ENCODE data around the gene BACH2.
"Not testable (repeated sequence)": the region's sequence is repeated elsewhere in the genome, so short reads cannot be mapped to it uniquely, and the experiment has no call there.

Gene BACH2

GRCh38 chr6:90033746-90034271 is 262.8 kb downstream of the BACH2 start:
- no peaks in the 10 kb centered on the region for H3K9me3 ChIP-seq (ENCODE audit: insufficient read depth, low read depth, low read length)

GRCh38 chr6:90032489-90033212 is 264.0 kb downstream of the BACH2 start:
- H3K27me3 ChIP-seq (ENCODE audit: insufficient read depth, low read length); H3K9ac ChIP-seq (ENCODE audit: low read depth, low read length); H3K36me3 ChIP-seq (ENCODE audit: insufficient read depth, low read depth, low read length); H3K4me3 ChIP-seq (ENCODE audit: low read length); H3K9me3 ChIP-seq (ENCODE audit: insufficient read depth, low read depth, low read length); H3K27ac ChIP-seq (ENCODE audit: low read length); H3K4me1 ChIP-seq (ENCODE audit: insufficient read depth, low read length): not testable (repeated sequence)

More at GRCh38 chr6:90033746-90034271, 262.8 kb downstream of the BACH2 start:
- Histone ChIP-seq H3K36me3 (ENCODE audit: insufficient read depth, low read depth, low read length) (no peaks in the 10 kb centered on the region), H3K9ac (ENCODE audit: low read depth, low read length) (no peak overlapping the region), H3K4me3 (ENCODE audit: low read length) (no peak overlapping the region), H3K27me3 (ENCODE audit: insufficient read depth, low read length) (no peaks in the 10 kb centered on the region), H3K4me1 (ENCODE audit: insufficient read depth, low read length) (no peaks in the 10 kb centered on the region), H3K27ac (ENCODE audit: low read length) (no peak overlapping the region)

- Histone ChIP-seq H3K27ac (ENCODE audit: low read length) (no peak overlapping the region), H3K9ac (ENCODE audit: low read depth, low read length) (no peak overlapping the region), H3K27me3 (ENCODE audit: insufficient read depth, low read length) (no peaks in the 10 kb centered on the region), H3K9me3 (ENCODE audit: insufficient read depth, low read depth, low read length) (no peaks in the 10 kb centered on the region), H3K4me3 (ENCODE audit: low read length) (no peak overlapping the region), H3K4me1 (ENCODE audit: insufficient read depth, low read length) (no peaks in the 10 kb centered on the region), H3K36me3 (ENCODE audit: insufficient read depth, low read depth, low read length) (no peaks in the 10 kb centered on the region)
Observed at GRCh38 chr6:90028995-90029635, 267.5 kb downstream of the BACH2 start.

- Histone ChIP-seq H3K36me3 (ENCODE audit: insufficient read depth, low read depth, low read length) (no peaks in the 10 kb centered on the region), H3K27me3 (ENCODE audit: insufficient read depth, low read length) (no peaks in the 10 kb centered on the region), H3K27ac (ENCODE audit: low read length) (no peak overlapping the region), H3K9ac (ENCODE audit: low read depth, low read length) (no peak overlapping the region), H3K4me3 (ENCODE audit: low read length) (no peak overlapping the region), H3K9me3 (ENCODE audit: insufficient read depth, low read depth, low read length) (no peaks in the 10 kb centered on the region), H3K4me1 (ENCODE audit: insufficient read depth, low read length) (no peaks in the 10 kb centered on the region)
Observed at GRCh38 chr6:90028066-90028778, 268.4 kb downstream of the BACH2 start.

- Histone ChIP-seq H3K27ac (ENCODE audit: low read length) (no peak overlapping the region), H3K4me3 (ENCODE audit: low read length) (no peak overlapping the region), H3K9ac (ENCODE audit: low read depth, low read length) (no peak overlapping the region), H3K9me3 (ENCODE audit: insufficient read depth, low read depth, low read length) (no peaks in the 10 kb centered on the region), H3K4me1 (ENCODE audit: insufficient read depth, low read length) (no peaks in the 10 kb centered on the region), H3K36me3 (ENCODE audit: insufficient read depth, low read depth, low read length) (no peaks in the 10 kb centered on the region), H3K27me3 (ENCODE audit: insufficient read depth, low read length) (no peaks in the 10 kb centered on the region)
Observed at GRCh38 chr6:90026216-90026615, 270.4 kb downstream of the BACH2 start.

- H3K4me1 ChIP-seq (ENCODE audit: insufficient read depth, low read length): no peaks in the 10 kb centered on the region
- H3K4me3 ChIP-seq (ENCODE audit: low read length): no peak overlapping the region
- no peaks in the 10 kb centered on the region for H3K27me3 ChIP-seq (ENCODE audit: insufficient read depth, low read length)
- no peak overlapping the region for H3K9ac ChIP-seq (ENCODE audit: low read depth, low read length)
- H3K9me3 ChIP-seq (ENCODE audit: insufficient read depth, low read depth, low read length): no peaks in the 10 kb centered on the region
- H3K36me3 ChIP-seq (ENCODE audit: insufficient read depth, low read depth, low read length): no peaks in the 10 kb centered on the region
- no peak overlapping the region for H3K27ac ChIP-seq (ENCODE audit: low read length)
Observed at GRCh38 chr6:90025523-90026061, 271.1 kb downstream of the BACH2 start.

GRCh38 chr6:90024633-90025032 is 272.0 kb downstream of the BACH2 start:
- Histone ChIP-seq H3K9ac (ENCODE audit: low read depth, low read length) (no peak overlapping the region), H3K9me3 (ENCODE audit: insufficient read depth, low read depth, low read length) (no peaks in the 10 kb centered on the region), H3K27ac (ENCODE audit: low read length) (no peak overlapping the region), H3K4me3 (ENCODE audit: low read length) (no peak overlapping the region), H3K36me3 (ENCODE audit: insufficient read depth, low read depth, low read length) (no peaks in the 10 kb centered on the region), H3K27me3 (ENCODE audit: insufficient read depth, low read length) (no peaks in the 10 kb centered on the region), H3K4me1 (ENCODE audit: insufficient read depth, low read length) (no peaks in the 10 kb centered on the region)

- H3K27me3 ChIP-seq (ENCODE audit: insufficient read depth, low read length): no peaks in the 10 kb centered on the region
- no peak overlapping the region for H3K4me3 ChIP-seq (ENCODE audit: low read length)
- H3K36me3 ChIP-seq (ENCODE audit: insufficient read depth, low read depth, low read length): no peaks in the 10 kb centered on the region
- H3K9me3 ChIP-seq (ENCODE audit: insufficient read depth, low read depth, low read length): no peaks in the 10 kb centered on the region
- H3K4me1 ChIP-seq (ENCODE audit: insufficient read depth, low read length): no peaks in the 10 kb centered on the region
- H3K9ac ChIP-seq (ENCODE audit: low read depth, low read length): no peak overlapping the region
- no peak overlapping the region for H3K27ac ChIP-seq (ENCODE audit: low read length)
Observed at GRCh38 chr6:90021711-90022110, 274.9 kb downstream of the BACH2 start.

GRCh38 chr6:90020746-90021145 is 275.9 kb downstream of the BACH2 start:
- Histone ChIP-seq H3K9ac (ENCODE audit: low read depth, low read length) (no peak overlapping the region), H3K27ac (ENCODE audit: low read length) (no peak overlapping the region), H3K27me3 (ENCODE audit: insufficient read depth, low read length) (no peaks in the 10 kb centered on the region), H3K4me1 (ENCODE audit: insufficient read depth, low read length) (no peaks in the 10 kb centered on the region), H3K9me3 (ENCODE audit: insufficient read depth, low read depth, low read length) (no peaks in the 10 kb centered on the region), H3K36me3 (ENCODE audit: insufficient read depth, low read depth, low read length) (no peaks in the 10 kb centered on the region), H3K4me3 (ENCODE audit: low read length) (no peak overlapping the region)

GRCh38 chr6:90019216-90019615 is 277.4 kb downstream of the BACH2 start:
- H3K36me3 ChIP-seq (ENCODE audit: insufficient read depth, low read depth, low read length): no peaks in the 10 kb centered on the region
- no peaks in the 10 kb centered on the region for H3K4me1 ChIP-seq (ENCODE audit: insufficient read depth, low read length)
- no peaks in the 10 kb centered on the region for H3K27me3 ChIP-seq (ENCODE audit: insufficient read depth, low read length)
- H3K4me3 ChIP-seq (ENCODE audit: low read length): no peak overlapping the region
- no peaks in the 10 kb centered on the region for H3K9me3 ChIP-seq (ENCODE audit: insufficient read depth, low read depth, low read length)
- no peak overlapping the region for H3K9ac ChIP-seq (ENCODE audit: low read depth, low read length)
- H3K27ac ChIP-seq (ENCODE audit: low read length): no peak overlapping the region

GRCh38 chr6:90015883-90016282 is 280.8 kb downstream of the BACH2 start:
- no peak overlapping the region for H3K27ac ChIP-seq (ENCODE audit: low read length)
- H3K9me3 ChIP-seq (ENCODE audit: insufficient read depth, low read depth, low read length): no peaks in the 10 kb centered on the region
- H3K4me1 ChIP-seq (ENCODE audit: insufficient read depth, low read length): no peaks in the 10 kb centered on the region
- H3K36me3 ChIP-seq (ENCODE audit: insufficient read depth, low read depth, low read length): no peaks in the 10 kb centered on the region
- H3K9ac ChIP-seq (ENCODE audit: low read depth, low read length): no peak overlapping the region
- no peak overlapping the region for H3K4me3 ChIP-seq (ENCODE audit: low read length)
- no peaks in the 10 kb centered on the region for H3K27me3 ChIP-seq (ENCODE audit: insufficient read depth, low read length)

Measured in iPS-20b (cell line).